ENCODE results near the gene COL4A6.

COL4A6 gene

GRCh38 chrX:108257556-108257955, 180.7 kb downstream of the COL4A6 start (continued):
- no peak for TF ChIP-seq ZNF18 (tag by site-specific recombination; IDR thresholded peaks at IDR 0.05)

- TF ChIP-seq ZNF362 (tag by site-specific recombination; IDR thresholded peaks at IDR 0.05) = no peak
- no peak for TF ChIP-seq PBX3 (CRISPR knock-in tag; IDR thresholded peaks at IDR 0.05)
- TF ChIP-seq ZNF514 (tag by site-specific recombination; IDR thresholded peaks at IDR 0.05) = no peak
- TF ChIP-seq ZNF221 (tag by site-specific recombination; IDR thresholded peaks at IDR 0.05; ENCODE audit: borderline replicate concordance) = no peak
- no peak for TF ChIP-seq PRDM1 (tag by site-specific recombination; IDR thresholded peaks at IDR 0.05)
- no peak for TF ChIP-seq ZBTB44 (tag by site-specific recombination; IDR thresholded peaks at IDR 0.05)
- TF ChIP-seq ZSCAN23 (tag by site-specific recombination; IDR thresholded peaks at IDR 0.05) = no peak
- no peak for TF ChIP-seq ZSCAN16 (tag by site-specific recombination; IDR thresholded peaks at IDR 0.05)
- TF ChIP-seq ZNF292 (tag by site-specific recombination; IDR thresholded peaks at IDR 0.05; ENCODE audit: borderline replicate concordance, low read depth) = no peak
- TF ChIP-seq SETDB1 (IDR thresholded peaks at IDR 0.05; ENCODE audit: insufficient read length, low read length) = no peak
- TF ChIP-seq PRDM4 (tag by site-specific recombination; IDR thresholded peaks at IDR 0.05) = no peak
- TF ChIP-seq TRIM28 (IDR thresholded peaks at IDR 0.05; ENCODE audit: borderline replicate concordance, low read length) = no peak
- no peak for TF ChIP-seq ZNF629 (tag by site-specific recombination; IDR thresholded peaks at IDR 0.05)
- TF ChIP-seq PRDM2 (tag by site-specific recombination; IDR thresholded peaks at IDR 0.05; ENCODE audit: borderline replicate concordance) = no peak
- TF ChIP-seq ZNF132 (tag by site-specific recombination; IDR thresholded peaks at IDR 0.05; ENCODE audit: borderline replicate concordance) = no peak
- TF ChIP-seq ZNF169 (tag by site-specific recombination; IDR thresholded peaks at IDR 0.05) = no peak
- CTCF ChIA-PET = no interaction called here
- H3K9me3 ChIP-seq (ENCODE audit: control insufficient read depth, insufficient read depth, low read depth, low read length) = no peaks in the 10 kb centered on the region
Measured at GRCh38 chrX:108254636-108255035, 183.6 kb downstream of the COL4A6 start.

More at GRCh38 chrX:108254636-108255035, 183.6 kb downstream of the COL4A6 start:
- Histone ChIP-seq H3K4me1 (ENCODE audit: control insufficient read depth, insufficient read depth, low read length) (no peaks in the 10 kb centered on the region), H3K4me3 (ENCODE audit: low read depth, low read length) (no peak overlapping the region), H3K36me3 (ENCODE audit: control insufficient read depth in 2 of 2, insufficient read depth in 1 of 2, low read length in 2 of 2) (no peaks in the 10 kb centered on the region), H3K27ac (ENCODE audit: extremely low read depth, low read depth, low read length) (no peak overlapping the region)
- POLR2A ChIA-PET = no interaction called here
